Bronchial epithelial cell (primary cell): ENCODE data around the gene RNASET2. TPM values are rescaled to one million over a fixed set of nuclear protein-coding genes. Genes with fewer than 3 reads are reported as not detected.
"Not testable (repeated sequence)": the region's sequence is repeated elsewhere in the genome, so short reads cannot be mapped to it uniquely, and the experiment has no call there.

Source experiments
- DNase-seq: peaks from one replicate; pipeline ENCODE4 v3.0.0-alpha.2; 2010; ENCODE audit warnings: low read depth
- FAIRE-seq: peaks from 2 replicates; lab custom pipeline; 2011; peaks lifted over from hg19 to GRCh38; lab: Jason Lieb, UNC
- H3K27me3 ChIP-seq: 2 replicates; pipeline ENCODE4 v1.5.1; 2011; ENCODE audit warnings: low read length; ENCODE audit not compliant: control insufficient read depth, insufficient read depth
- H3K36me3 ChIP-seq: 2 replicates; pipeline ENCODE4 v1.5.1; 2011; ENCODE audit warnings: low read length; ENCODE audit not compliant: control insufficient read depth, insufficient read depth
- H3K4me3 ChIP-seq: 2 replicates; pipeline ENCODE4 v1.5.1; 2011; ENCODE audit warnings: mild to moderate bottlenecking, low read depth, low read length, control low read depth
- CTCF ChIP-seq: IDR thresholded peaks from 2 replicates; pipeline ENCODE4 v1.5.1; 2011; ENCODE audit warnings: mild to moderate bottlenecking, moderate library complexity, low read length, control low read depth, inconsistent platforms; ENCODE audit not compliant: insufficient read depth, severe bottlenecking
- total RNA-seq: library from RNA; depleted of rRNA; stranded (reverse); fragments of >200 nt; gene quantifications from 2 replicates; pipeline ENCODE4 v1.2.1, GENCODE V29; 2014

RNASET2 gene
- total RNA-seq, 1 donor from 2014 or later, result 13.2 TPM

GRCh38 chr6:166952121-166952520 is 4.2 kb downstream of the RNASET2 start:
- DNase-seq, result no peak
- TF ChIP-seq CTCF, result no peak
- no peak for FAIRE-seq

GRCh38 chr6:166951670-166952060 is 4.7 kb downstream of the RNASET2 start:
- no peak for TF ChIP-seq CTCF
- Histone ChIP-seq H3K4me3 (no peak overlapping the region), H3K27me3 (no peaks in the 10 kb centered on the region), H3K36me3 (no peaks in the 10 kb centered on the region)
- FAIRE-seq (no peak), DNase-seq (no peak)

More at GRCh38 chr6:166952121-166952520, 4.2 kb downstream of the RNASET2 start:
- Histone ChIP-seq H3K4me3 (no peak overlapping the region), H3K36me3 (no peaks in the 10 kb centered on the region), H3K27me3 (no peaks in the 10 kb centered on the region)

GRCh38 chr6:166950892-166951669 is 5.3 kb downstream of the RNASET2 start:
- H3K36me3 ChIP-seq, H3K27me3 ChIP-seq, FAIRE-seq, H3K4me3 ChIP-seq: not testable (repeated sequence)
- peak; percentile 72 for TF ChIP-seq CTCF
- DNase-seq, result peak; percentile 33

- H3K4me3 ChIP-seq, result no peak overlapping the region
- FAIRE-seq, result no peak
- TF ChIP-seq CTCF, result no peak
- H3K27me3 ChIP-seq, result no peaks in the 10 kb centered on the region
- no peak for DNase-seq
- peaks cover 1% of the 10 kb centered on the region for H3K36me3 ChIP-seq
These were observed 5.9 kb downstream of the RNASET2 start for GRCh38 chr6:166950443-166950821.

- Histone ChIP-seq H3K27me3 (no peaks in the 10 kb centered on the region), H3K4me3 (no peak overlapping the region), H3K36me3 (peaks cover 1% of the 10 kb centered on the region)
These were observed 6.6 kb downstream of the RNASET2 start for GRCh38 chr6:166949528-166950442.

GRCh38 chr6:166948724-166949123 is 7.6 kb downstream of the RNASET2 start:
- not testable (repeated sequence) for H3K36me3 ChIP-seq, H3K4me3 ChIP-seq, DNase-seq, H3K27me3 ChIP-seq, FAIRE-seq

More at GRCh38 chr6:166949528-166950442, 6.6 kb downstream of the RNASET2 start:
- TF ChIP-seq CTCF, result no peak
- FAIRE-seq, result no peak
- peak; percentile 18 for DNase-seq
